ENCODE results near the gene FAM171A2. TPM values are rescaled to one million over a fixed set of nuclear protein-coding genes. Genes with fewer than 3 reads are reported as not detected.
A peak's percentile ranks its signal among the peaks of the same experiment; 100 is the strongest.
"Not testable (repeated sequence)": the region's sequence is repeated elsewhere in the genome, so short reads cannot be mapped to it uniquely, and the experiment has no call there.

FAM171A2 gene
- total and polyA plus RNA-seq, 2 donors from 2014 or later = 0.94 to 1.6 TPM

DNA sequence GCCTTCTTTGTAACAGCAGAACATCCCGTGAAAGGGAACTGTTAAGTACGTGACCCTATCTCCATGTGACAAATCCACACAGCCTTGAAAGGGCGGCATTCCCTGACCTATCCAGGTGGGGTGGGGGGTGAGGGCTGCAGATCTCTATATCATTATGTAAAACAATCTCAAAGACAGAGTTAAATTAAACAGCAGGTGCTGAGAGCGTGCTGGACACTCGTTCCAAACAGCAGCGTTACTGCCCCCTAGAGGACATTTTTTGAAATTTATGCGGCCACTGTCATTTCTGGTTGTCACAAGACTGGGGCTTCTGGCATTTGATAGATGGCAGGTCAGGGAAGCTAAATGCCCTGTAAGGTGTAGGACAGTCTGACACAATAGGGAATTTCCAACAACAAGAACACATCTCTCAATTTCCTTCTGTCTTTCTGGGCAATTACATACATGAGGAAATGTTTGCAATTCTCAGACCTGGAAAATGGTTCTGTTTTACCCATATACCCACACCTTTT lies 32.3 kb downstream of the FAM171A2 start:
- Histone ChIP-seq H3K27me3 (ENCODE audit: control insufficient read depth, insufficient read depth, low read length) (no peaks in the 10 kb centered on the region), H3K9me3 (ENCODE audit: control insufficient read depth in 2 of 3, insufficient read depth in 1 of 3, low read length in 3 of 3) (no peaks in the 10 kb centered on the region), H3K27ac (ENCODE audit: low read depth in 2 of 2, low read length in 2 of 2) (no peak overlapping the region), H3K4me3 (ENCODE audit: low read length in 3 of 3) (no peak overlapping the region), H3K9ac (ENCODE audit: low read length in 3 of 3) (no peak overlapping the region), H3K4me1 (ENCODE audit: control insufficient read depth in 2 of 3, insufficient read depth in 2 of 3, low read depth in 1 of 3, low read length in 3 of 3) (peaks cover 0 to 2% (median 0%) of the 10 kb centered on the region in 3 donors), H3K36me3 (ENCODE audit: control insufficient read depth in 2 of 3, insufficient read depth in 3 of 3, low read length in 3 of 3) (no peaks in the 10 kb centered on the region)
- intact Hi-C loops (cut with DNase I) = no loop called here
- FAIRE-seq = no peak
- DNase-seq = peak; percentile 52 to 90 (median 81)
- TF ChIP-seq, protein P1, sequence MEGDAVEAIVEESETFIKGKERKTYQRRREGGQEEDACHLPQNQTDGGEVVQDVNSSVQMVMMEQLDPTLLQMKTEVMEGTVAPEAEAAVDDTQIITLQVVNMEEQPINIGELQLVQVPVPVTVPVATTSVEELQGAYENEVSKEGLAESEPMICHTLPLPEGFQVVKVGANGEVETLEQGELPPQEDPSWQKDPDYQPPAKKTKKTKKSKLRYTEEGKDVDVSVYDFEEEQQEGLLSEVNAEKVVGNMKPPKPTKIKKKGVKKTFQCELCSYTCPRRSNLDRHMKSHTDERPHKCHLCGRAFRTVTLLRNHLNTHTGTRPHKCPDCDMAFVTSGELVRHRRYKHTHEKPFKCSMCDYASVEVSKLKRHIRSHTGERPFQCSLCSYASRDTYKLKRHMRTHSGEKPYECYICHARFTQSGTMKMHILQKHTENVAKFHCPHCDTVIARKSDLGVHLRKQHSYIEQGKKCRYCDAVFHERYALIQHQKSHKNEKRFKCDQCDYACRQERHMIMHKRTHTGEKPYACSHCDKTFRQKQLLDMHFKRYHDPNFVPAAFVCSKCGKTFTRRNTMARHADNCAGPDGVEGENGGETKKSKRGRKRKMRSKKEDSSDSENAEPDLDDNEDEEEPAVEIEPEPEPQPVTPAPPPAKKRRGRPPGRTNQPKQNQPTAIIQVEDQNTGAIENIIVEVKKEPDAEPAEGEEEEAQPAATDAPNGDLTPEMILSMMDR (IDR thresholded peaks at IDR 0.05; ENCODE audit: borderline replicate concordance, extremely low read depth, insufficient read depth) = peak; percentile 78

DNA sequence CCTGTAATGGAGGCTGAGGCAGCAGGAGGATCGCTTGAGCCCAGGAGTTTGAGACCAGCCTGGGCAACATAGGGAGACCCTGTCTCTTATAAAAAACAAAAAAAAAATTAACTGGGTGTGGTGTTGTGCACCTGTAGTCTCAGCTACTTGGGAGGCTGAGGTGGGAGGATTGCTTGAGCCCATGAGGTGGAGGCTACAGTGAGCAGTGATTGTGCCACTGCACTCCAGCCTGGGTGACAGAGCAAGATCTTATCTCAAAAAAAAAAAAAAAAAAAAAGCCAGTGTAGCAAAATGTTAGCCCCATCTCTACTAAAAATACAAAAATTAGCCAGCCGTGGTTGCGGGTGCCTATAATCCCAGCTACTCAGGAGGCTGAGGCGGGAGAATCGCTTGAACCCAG lies 33.4 kb downstream of the FAM171A2 start:
- H3K4me1 ChIP-seq (ENCODE audit: control insufficient read depth in 2 of 3, insufficient read depth in 2 of 3, low read depth in 1 of 3, low read length in 3 of 3); intact Hi-C loops (cut with DNase I); H3K27ac ChIP-seq (ENCODE audit: low read depth in 2 of 2, low read length in 2 of 2); FAIRE-seq; H3K4me3 ChIP-seq (ENCODE audit: low read length in 3 of 3); H3K9me3 ChIP-seq (ENCODE audit: control insufficient read depth in 2 of 3, insufficient read depth in 1 of 3, low read length in 3 of 3); DNase-seq; H3K9ac ChIP-seq (ENCODE audit: low read length in 3 of 3); H3K27me3 ChIP-seq (ENCODE audit: control insufficient read depth, insufficient read depth, low read length); H3K36me3 ChIP-seq (ENCODE audit: control insufficient read depth in 2 of 3, insufficient read depth in 3 of 3, low read length in 3 of 3): not testable (repeated sequence)

DNA sequence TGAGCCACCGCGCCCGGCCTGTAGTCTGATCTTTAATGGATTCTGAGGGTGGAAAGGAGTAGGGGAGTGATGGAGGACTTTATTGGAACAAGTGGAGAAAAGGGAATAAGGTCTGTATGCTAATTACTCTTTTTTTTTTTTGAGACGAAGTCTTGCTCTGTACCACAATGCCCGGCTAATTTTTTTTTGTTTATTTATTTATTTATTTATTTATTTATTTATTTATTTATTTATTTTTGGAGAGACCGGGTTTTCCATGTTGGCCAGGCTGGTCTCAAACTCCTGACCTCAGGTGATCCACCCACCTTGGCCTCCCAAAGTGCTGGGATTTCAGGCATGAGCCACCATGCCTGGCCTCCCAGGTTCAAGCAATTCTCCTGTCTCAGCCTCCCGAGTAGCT lies 34.1 kb downstream of the FAM171A2 start:
- H3K9me3 ChIP-seq (ENCODE audit: control insufficient read depth in 2 of 3, insufficient read depth in 1 of 3, low read length in 3 of 3); H3K36me3 ChIP-seq (ENCODE audit: control insufficient read depth in 2 of 3, insufficient read depth in 3 of 3, low read length in 3 of 3); DNase-seq; H3K9ac ChIP-seq (ENCODE audit: low read length in 3 of 3); H3K4me3 ChIP-seq (ENCODE audit: low read length in 3 of 3); H3K27me3 ChIP-seq (ENCODE audit: control insufficient read depth, insufficient read depth, low read length); H3K27ac ChIP-seq (ENCODE audit: low read depth in 2 of 2, low read length in 2 of 2); H3K4me1 ChIP-seq (ENCODE audit: control insufficient read depth in 2 of 3, insufficient read depth in 2 of 3, low read depth in 1 of 3, low read length in 3 of 3); FAIRE-seq: not testable (repeated sequence)
- intact Hi-C loops (cut with DNase I) = loop anchor here (5.0 kb wide), 1 partner anchor 117 kb away; no protein-coding TSS in a partner anchor

DNA sequence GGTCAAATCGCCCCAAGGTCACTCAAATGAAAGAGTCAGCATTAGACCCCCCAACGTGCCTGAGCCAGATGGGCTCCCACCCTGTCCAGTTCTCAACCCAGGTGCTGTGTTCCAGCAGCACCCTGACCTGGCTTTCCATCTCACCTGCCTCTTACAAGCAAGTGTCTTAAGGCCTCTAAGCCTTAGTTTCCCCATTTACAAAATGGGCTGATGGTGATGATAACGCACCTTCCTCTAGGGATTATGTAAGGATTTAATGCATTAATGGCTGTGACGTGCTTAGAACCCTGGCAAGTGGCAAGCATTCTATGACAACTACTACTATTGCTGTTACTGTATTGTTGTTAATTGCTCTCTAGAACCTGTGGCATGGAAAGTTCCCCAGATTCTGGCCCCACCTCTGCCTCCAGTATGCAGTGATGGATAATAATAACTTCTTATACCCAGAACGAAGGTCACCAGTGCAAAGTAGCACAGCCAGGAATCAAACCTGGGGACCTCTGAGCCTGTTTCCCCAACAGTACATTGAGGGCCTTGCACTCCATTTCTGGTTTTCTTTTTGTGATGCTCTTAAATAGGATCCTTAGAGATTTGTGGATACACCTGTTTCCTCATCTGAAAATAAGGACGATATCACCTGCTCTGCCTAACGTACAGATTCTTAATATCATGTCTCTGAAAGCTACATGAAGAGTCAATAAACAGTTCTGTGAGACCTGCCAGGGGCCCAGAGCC lies 35.8 kb downstream of the FAM171A2 start:
- peaks cover 0 to 12% (median 0%) of the 10 kb centered on the region in 3 donors for H3K4me1 ChIP-seq (ENCODE audit: control insufficient read depth in 2 of 3, insufficient read depth in 2 of 3, low read depth in 1 of 3, low read length in 3 of 3)
- intact Hi-C loops (cut with DNase I) = loop anchor here (5.0 kb wide), 1 partner anchor 116 kb away; no protein-coding TSS in a partner anchor
- H3K9me3 ChIP-seq (ENCODE audit: control insufficient read depth in 2 of 3, insufficient read depth in 1 of 3, low read length in 3 of 3) = no peaks in the 10 kb centered on the region
- no peak overlapping the region for H3K27ac ChIP-seq (ENCODE audit: low read depth in 2 of 2, low read length in 2 of 2)
- no peaks in the 10 kb centered on the region for H3K27me3 ChIP-seq (ENCODE audit: control insufficient read depth, insufficient read depth, low read length)
- H3K4me3 ChIP-seq (ENCODE audit: low read length in 3 of 3) = no peak overlapping the region
- TF ChIP-seq, protein P1 (IDR thresholded peaks at IDR 0.05; ENCODE audit: borderline replicate concordance, extremely low read depth, insufficient read depth) = no peak
- H3K36me3 ChIP-seq (ENCODE audit: control insufficient read depth in 2 of 3, insufficient read depth in 3 of 3, low read length in 3 of 3) = no peaks in the 10 kb centered on the region
- FAIRE-seq = no peak
- H3K9ac ChIP-seq (ENCODE audit: low read length in 3 of 3) = no peak overlapping the region
- no peak for DNase-seq
